ENCODE measurements around the gene KIAA1671.

DNA sequence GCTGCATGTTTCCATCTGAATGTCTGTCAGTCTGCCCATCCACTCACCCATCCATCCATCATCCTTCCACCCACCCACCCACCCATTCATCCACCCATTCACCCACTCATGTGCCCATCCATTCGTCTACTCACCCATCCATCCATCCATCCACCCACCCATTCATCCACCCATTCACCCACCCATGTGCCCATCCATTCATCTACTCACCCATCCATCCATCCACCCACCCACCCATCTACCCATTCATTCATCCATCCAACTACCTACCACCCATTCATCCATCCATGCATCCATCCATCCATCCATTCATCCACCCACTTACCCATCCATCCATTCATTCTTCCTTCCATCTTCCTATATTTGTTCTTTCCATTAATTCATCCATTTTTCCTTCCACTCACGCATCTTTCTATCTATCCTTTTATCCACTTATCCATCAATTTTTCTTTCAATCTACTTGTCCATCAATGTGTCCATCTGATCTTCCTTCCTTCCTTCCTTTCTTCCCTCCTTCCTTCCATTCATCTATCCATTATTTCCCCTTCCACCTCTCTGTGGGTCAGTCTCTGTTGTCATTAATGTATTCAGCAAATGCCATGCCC is 255.1 kb downstream of the KIAA1671 start:
- TF ChIP-seq, protein P1, sequence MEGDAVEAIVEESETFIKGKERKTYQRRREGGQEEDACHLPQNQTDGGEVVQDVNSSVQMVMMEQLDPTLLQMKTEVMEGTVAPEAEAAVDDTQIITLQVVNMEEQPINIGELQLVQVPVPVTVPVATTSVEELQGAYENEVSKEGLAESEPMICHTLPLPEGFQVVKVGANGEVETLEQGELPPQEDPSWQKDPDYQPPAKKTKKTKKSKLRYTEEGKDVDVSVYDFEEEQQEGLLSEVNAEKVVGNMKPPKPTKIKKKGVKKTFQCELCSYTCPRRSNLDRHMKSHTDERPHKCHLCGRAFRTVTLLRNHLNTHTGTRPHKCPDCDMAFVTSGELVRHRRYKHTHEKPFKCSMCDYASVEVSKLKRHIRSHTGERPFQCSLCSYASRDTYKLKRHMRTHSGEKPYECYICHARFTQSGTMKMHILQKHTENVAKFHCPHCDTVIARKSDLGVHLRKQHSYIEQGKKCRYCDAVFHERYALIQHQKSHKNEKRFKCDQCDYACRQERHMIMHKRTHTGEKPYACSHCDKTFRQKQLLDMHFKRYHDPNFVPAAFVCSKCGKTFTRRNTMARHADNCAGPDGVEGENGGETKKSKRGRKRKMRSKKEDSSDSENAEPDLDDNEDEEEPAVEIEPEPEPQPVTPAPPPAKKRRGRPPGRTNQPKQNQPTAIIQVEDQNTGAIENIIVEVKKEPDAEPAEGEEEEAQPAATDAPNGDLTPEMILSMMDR (IDR thresholded peaks at IDR 0.05) = no peak
- TF ChIP-seq EZH2 (IDR thresholded peaks at IDR 0.05; ENCODE audit: borderline replicate concordance, insufficient read depth, low read depth, low read length, poor library complexity, severe bottlenecking) = no peak
